GM12873 (cell line): Measurements from ENCODE around the gene CHD8.

Source experiments
- CTCF ChIP-seq: IDR thresholded peaks from 2 replicates; pipeline ENCODE4 v1.5.1; 2012; ENCODE audit warnings: low read depth, mild to moderate bottlenecking, moderate library complexity, low read length, control low read depth; ENCODE audit not compliant: insufficient read depth; ENCODE audit errors: missing control alignments

The CHD8 gene

GRCh38 chr14:21382886-21383847 lies 72.8 kb downstream of the CHD8 start:
- TF ChIP-seq CTCF: no peak

GRCh38 chr14:21382095-21382494 lies 73.8 kb downstream of the CHD8 start:
- no peak for TF ChIP-seq CTCF

- TF ChIP-seq CTCF: no peak
Observed at GRCh38 chr14:21379338-21379737, 76.6 kb downstream of the CHD8 start.

- no peak for TF ChIP-seq CTCF
Observed at GRCh38 chr14:21373980-21374379, 81.9 kb downstream of the CHD8 start.

- no peak for TF ChIP-seq CTCF
Observed at GRCh38 chr14:21369949-21370679, 85.8 kb downstream of the CHD8 start.

- TF ChIP-seq CTCF: no peak
Observed at GRCh38 chr14:21367582-21368144, 88.3 kb downstream of the CHD8 start.

- TF ChIP-seq CTCF: no peak
Observed at GRCh38 chr14:21356511-21356910, 99.4 kb downstream of the CHD8 start.
